HG03354 (cell line): Measurements from ENCODE around the gene ST3GAL2.

ENCODE experiments used
- ATAC-seq: cut with Tn5 transposase; IDR thresholded peaks from one replicate; pipeline ENCODE4 v1.9.1; 2021; ENCODE audit warnings: mild to moderate bottlenecking; ENCODE audit not compliant: unreplicated experiment, poor library complexity, severe bottlenecking

ST3GAL2 gene

GRCh38 chr16:70438969-70439862 is at the start of gene ST3GAL2:
Gene ST3GAL2 (minus strand): TSS chr16:70439100. CDS start chr16:70398530, 40,570 bp downstream.
- ATAC-seq, result peak; percentile 84

- ATAC-seq, result no peak
Measured at GRCh38 chr16:70484867-70485266, 46.0 kb upstream of the ST3GAL2 start.

- ATAC-seq, result no peak
Measured at GRCh38 chr16:70483426-70483825, 44.5 kb upstream of the ST3GAL2 start.

GRCh38 chr16:70482624-70483023 is 43.7 kb upstream of the ST3GAL2 start:
- no peak for ATAC-seq

- ATAC-seq, result no peak
Measured at GRCh38 chr16:70481929-70482536, 43.1 kb upstream of the ST3GAL2 start.

- ATAC-seq, result no peak
Measured at GRCh38 chr16:70480127-70481105, 41.5 kb upstream of the ST3GAL2 start.

- ATAC-seq, result no peak
Measured at GRCh38 chr16:70478912-70479341, 40.0 kb upstream of the ST3GAL2 start.

GRCh38 chr16:70478169-70478568 is 39.3 kb upstream of the ST3GAL2 start:
- no peak for ATAC-seq

GRCh38 chr16:70476272-70477020 is 37.5 kb upstream of the ST3GAL2 start:
- peak; percentile 92 for ATAC-seq

GRCh38 chr16:70475054-70475871 is 36.4 kb upstream of the ST3GAL2 start:
- no peak for ATAC-seq

GRCh38 chr16:70474320-70475053 is 35.6 kb upstream of the ST3GAL2 start:
- no peak for ATAC-seq

GRCh38 chr16:70473446-70474319 is 34.8 kb upstream of the ST3GAL2 start:
- ATAC-seq, result no peak

GRCh38 chr16:70472786-70473433 is 34.0 kb upstream of the ST3GAL2 start:
- ATAC-seq, result no peak

GRCh38 chr16:70470927-70471341 is 32.0 kb upstream of the ST3GAL2 start:
- ATAC-seq, result no peak

- no peak for ATAC-seq
Measured at GRCh38 chr16:70470141-70470926, 31.4 kb upstream of the ST3GAL2 start.
